Epithelial cell of proximal tubule (primary cell): ENCODE results near the gene CDK5. TPM values are rescaled to one million over a fixed set of nuclear protein-coding genes. Genes with fewer than 3 reads are reported as not detected.
A peak's percentile ranks its signal among the peaks of the same experiment; 100 is the strongest.
"Not testable (repeated sequence)": the region's sequence is repeated elsewhere in the genome, so short reads cannot be mapped to it uniquely, and the experiment has no call there.

Experiments used
- DNase-seq: peaks from one replicate; pipeline ENCODE4 v3.0.0-alpha.2; 2011; ENCODE audit warnings: low read depth
- H3K4me3 ChIP-seq: 2 replicates; pipeline ENCODE4 v1.5.1; 2011; ENCODE audit warnings: low read depth, mild to moderate bottlenecking, low read length
- total RNA-seq: library from RNA; depleted of rRNA; stranded (reverse); fragments of >200 nt; gene quantifications from 2 replicates; pipeline ENCODE4 v1.2.3, GENCODE V29; 2015
- TF ChIP-seq, protein P1 (sequence below): conservative IDR thresholded peaks from 2 replicates; pipeline ENCODE4 v1.5.1; 2012; ENCODE audit warnings: low read depth, mild to moderate bottlenecking, low read length

Gene CDK5
- total RNA-seq, 1 donor from 2014 or later = 19.3 TPM

- TF ChIP-seq, protein P1, sequence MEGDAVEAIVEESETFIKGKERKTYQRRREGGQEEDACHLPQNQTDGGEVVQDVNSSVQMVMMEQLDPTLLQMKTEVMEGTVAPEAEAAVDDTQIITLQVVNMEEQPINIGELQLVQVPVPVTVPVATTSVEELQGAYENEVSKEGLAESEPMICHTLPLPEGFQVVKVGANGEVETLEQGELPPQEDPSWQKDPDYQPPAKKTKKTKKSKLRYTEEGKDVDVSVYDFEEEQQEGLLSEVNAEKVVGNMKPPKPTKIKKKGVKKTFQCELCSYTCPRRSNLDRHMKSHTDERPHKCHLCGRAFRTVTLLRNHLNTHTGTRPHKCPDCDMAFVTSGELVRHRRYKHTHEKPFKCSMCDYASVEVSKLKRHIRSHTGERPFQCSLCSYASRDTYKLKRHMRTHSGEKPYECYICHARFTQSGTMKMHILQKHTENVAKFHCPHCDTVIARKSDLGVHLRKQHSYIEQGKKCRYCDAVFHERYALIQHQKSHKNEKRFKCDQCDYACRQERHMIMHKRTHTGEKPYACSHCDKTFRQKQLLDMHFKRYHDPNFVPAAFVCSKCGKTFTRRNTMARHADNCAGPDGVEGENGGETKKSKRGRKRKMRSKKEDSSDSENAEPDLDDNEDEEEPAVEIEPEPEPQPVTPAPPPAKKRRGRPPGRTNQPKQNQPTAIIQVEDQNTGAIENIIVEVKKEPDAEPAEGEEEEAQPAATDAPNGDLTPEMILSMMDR = no peak
- H3K4me3 ChIP-seq = peak overlapping the region; percentile 84
These were observed 28.7 kb downstream of the CDK5 start for GRCh38 chr7:151028948-151029501.

DNA sequence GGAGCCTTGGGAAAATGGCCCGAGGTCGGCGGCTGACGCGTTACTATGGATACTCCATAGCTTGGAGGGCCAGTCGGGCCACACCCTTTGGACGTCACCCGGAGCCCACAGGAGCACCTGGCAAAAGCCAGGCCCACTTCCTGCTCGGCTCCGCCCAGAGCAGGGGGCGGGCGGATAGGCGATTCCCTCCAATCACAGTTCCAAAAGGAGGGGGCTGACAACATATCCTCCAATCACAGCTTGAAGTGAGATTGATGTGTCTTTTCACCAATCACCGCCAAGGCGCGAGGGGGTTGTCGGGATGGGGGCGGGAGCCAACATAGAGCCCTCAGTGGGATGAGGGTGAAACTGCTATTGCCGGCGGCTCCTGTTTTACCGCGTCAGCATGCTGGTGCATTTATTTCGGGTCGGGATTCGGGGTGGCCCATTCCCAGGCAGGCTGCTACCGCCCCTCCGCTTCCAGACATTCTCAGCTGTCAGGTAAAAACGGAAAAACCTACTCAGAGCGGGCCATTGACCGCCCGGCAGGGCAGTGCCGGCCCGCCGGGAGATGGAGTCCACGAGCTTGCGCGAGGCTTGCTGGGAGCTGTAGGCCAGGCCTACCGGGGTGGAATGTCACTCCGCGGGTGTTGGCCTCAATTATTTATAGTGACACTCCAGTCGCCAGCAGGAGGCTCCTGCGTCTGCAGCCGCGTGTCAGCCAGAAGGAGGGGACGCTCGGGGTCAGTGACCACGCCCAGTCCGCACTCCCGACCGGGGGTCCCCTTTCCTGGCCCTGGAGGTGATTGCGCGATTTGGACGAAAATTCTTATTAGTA is 29.4 kb downstream of the CDK5 start, which contains the start of gene ABCB8:
Gene ABCB8 (plus strand): TSS at position 320 of the 817 bp plus-strand sequence. CDS start 66 bp downstream, at position 386.
- H3K4me3 ChIP-seq = peak within 1 kb of the TSS; percentile 84
- DNase-seq = peak; percentile 85
- TF ChIP-seq, protein P1 = peak; percentile 43

More at GRCh38 chr7:151028948-151029501, 28.7 kb downstream of the CDK5 start:
- DNase-seq = no peak

- not testable (repeated sequence) for DNase-seq
- H3K4me3 ChIP-seq = peak overlapping the region; percentile 84
These were observed 30.0 kb downstream of the CDK5 start for GRCh38 chr7:151027728-151028130.

GRCh38 chr7:151026771-151027727 is 30.6 kb downstream of the CDK5 start:
- not testable (repeated sequence) for DNase-seq
- H3K4me3 ChIP-seq = peak overlapping the region; percentile 84

- no peak for DNase-seq
- TF ChIP-seq, protein P1 = no peak
- no peak overlapping the region for H3K4me3 ChIP-seq
These were observed 31.6 kb downstream of the CDK5 start for GRCh38 chr7:151025924-151026671.

- TF ChIP-seq, protein P1 = no peak
- no peak for DNase-seq
- H3K4me3 ChIP-seq = no peak within 1 kb of the TSS
These were observed 33.2 kb downstream of the CDK5 start, which contains the start of gene ATG9B for GRCh38 chr7:151024435-151025056. Gene ATG9B (minus strand): TSS chr7:151024494. CDS start chr7:151024423, 71 bp downstream.

GRCh38 chr7:151023232-151023631 is 34.5 kb downstream of the CDK5 start:
- H3K4me3 ChIP-seq = no peak overlapping the region
- TF ChIP-seq, protein P1 = no peak
- DNase-seq = no peak
